H1 (cell line): ENCODE results near the gene ZNF182.
"Not testable (repeated sequence)": the region's sequence is repeated elsewhere in the genome, so short reads cannot be mapped to it uniquely, and the experiment has no call there.

Experiments used
- CBX5 ChIP-seq: fragments of 300-800, 300-1000 bp; sonication (generic); IDR thresholded peaks from 2 replicates; pipeline ENCODE4 v1.7.1; 2016; ENCODE audit warnings: antibody characterized with exemption, low read length, low read depth
- CREB1 ChIP-seq: IDR thresholded peaks from 2 replicates; pipeline ENCODE4 v1.6.1; 2012; ENCODE audit warnings: inconsistent platforms
- EP300 ChIP-seq, 2 experiments: IDR thresholded peaks; 1 replicate in 1 of 2; 2 replicates in 1 of 2; pipeline ENCODE4 v1.6.1; 2011 to 2012; ENCODE audit warnings: low read depth in 2 of 2, low read length in 2 of 2, mild to moderate bottlenecking in 2 of 2, borderline replicate concordance in 1 of 2, inconsistent platforms in 1 of 2, moderate library complexity in 1 of 2
- KDM1A ChIP-seq: fragments of 200-600, 300-600 bp; sonication (generic); IDR thresholded peaks from 2 replicates; pipeline ENCODE4 v1.7.1; 2016; ENCODE audit warnings: mild to moderate bottlenecking, low read length, borderline replicate concordance
- POLR2AphosphoS5 ChIP-seq: IDR thresholded peaks from 2 replicates; pipeline ENCODE4 v1.6.1; 2011; ENCODE audit warnings: low read depth, low read length
- RNF2 ChIP-seq: fragments of 200-900, 300-1000 bp; sonication (generic); IDR thresholded peaks from 2 replicates; pipeline ENCODE4 v1.7.1; 2016; ENCODE audit warnings: borderline replicate concordance, low read depth, mild to moderate bottlenecking, antibody characterized with exemption, low read length; ENCODE audit not compliant: poor library complexity, severe bottlenecking; ENCODE audit errors: missing control alignments
- SP1 ChIP-seq: IDR thresholded peaks from 2 replicates; pipeline ENCODE4 v1.6.1; 2011; ENCODE audit warnings: low read depth, low read length
- SP2 ChIP-seq: IDR thresholded peaks from 2 replicates; pipeline ENCODE4 v1.6.1; 2012; ENCODE audit warnings: mild to moderate bottlenecking, low read length, inconsistent platforms
- TAF1 ChIP-seq: IDR thresholded peaks from 2 replicates; pipeline ENCODE4 v1.6.1; 2011; ENCODE audit warnings: mild to moderate bottlenecking, low read depth, low read length
- TF ChIP-seq, protein P1 (sequence below), 3 experiments: IDR thresholded peaks; 1 replicate in 2 of 3; 2 replicates in 1 of 3; pipeline versions ENCODE4 v1.5.1 to v1.6.1; 2011; ENCODE audit warnings: low read length in 3 of 3, mild to moderate bottlenecking in 3 of 3, inconsistent platforms in 2 of 3, low read depth in 1 of 3, moderate library complexity in 1 of 3; ENCODE audit not compliant: insufficient read depth in 1 of 3; ENCODE audit errors: control extremely low read depth in 1 of 3

DNA sequence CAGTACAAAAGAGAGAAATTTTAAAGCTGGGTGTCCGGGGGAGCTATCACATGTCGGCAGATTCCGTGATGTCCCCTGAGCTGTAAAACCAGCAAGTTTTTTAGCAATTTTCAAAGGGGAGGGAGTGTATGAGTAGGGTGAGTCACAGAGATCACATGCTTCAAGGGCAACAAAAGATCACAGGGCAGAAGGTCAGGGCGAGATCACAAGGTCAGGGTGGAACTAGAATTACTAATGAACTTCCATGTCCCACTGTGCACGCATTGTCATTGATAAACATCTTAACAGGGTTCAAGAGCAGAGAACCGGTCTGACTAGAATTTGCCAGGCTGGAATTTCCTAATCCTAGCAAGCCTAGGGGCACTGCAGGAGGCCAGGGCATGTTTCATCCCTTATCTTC, 42.0 kb downstream of the ZNF182 start:
- TF ChIP-seq CREB1, TAF1, SP2, CBX5, RNF2, POLR2AphosphoS5, KDM1A: not testable (repeated sequence)
- TF ChIP-seq, protein P1, sequence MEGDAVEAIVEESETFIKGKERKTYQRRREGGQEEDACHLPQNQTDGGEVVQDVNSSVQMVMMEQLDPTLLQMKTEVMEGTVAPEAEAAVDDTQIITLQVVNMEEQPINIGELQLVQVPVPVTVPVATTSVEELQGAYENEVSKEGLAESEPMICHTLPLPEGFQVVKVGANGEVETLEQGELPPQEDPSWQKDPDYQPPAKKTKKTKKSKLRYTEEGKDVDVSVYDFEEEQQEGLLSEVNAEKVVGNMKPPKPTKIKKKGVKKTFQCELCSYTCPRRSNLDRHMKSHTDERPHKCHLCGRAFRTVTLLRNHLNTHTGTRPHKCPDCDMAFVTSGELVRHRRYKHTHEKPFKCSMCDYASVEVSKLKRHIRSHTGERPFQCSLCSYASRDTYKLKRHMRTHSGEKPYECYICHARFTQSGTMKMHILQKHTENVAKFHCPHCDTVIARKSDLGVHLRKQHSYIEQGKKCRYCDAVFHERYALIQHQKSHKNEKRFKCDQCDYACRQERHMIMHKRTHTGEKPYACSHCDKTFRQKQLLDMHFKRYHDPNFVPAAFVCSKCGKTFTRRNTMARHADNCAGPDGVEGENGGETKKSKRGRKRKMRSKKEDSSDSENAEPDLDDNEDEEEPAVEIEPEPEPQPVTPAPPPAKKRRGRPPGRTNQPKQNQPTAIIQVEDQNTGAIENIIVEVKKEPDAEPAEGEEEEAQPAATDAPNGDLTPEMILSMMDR (IDR thresholded peaks at IDR 0.05; ENCODE audit: control extremely low read depth in 1 of 3, insufficient read depth in 1 of 3, low read depth in 1 of 3, low read length in 3 of 3) = not testable (repeated sequence)
- TF ChIP-seq EP300 (IDR thresholded peaks at IDR 0.05; ENCODE audit: borderline replicate concordance in 1 of 2, low read depth in 2 of 2, low read length in 2 of 2) (peak in 1 of 2 experiments; percentile 50; a peak in 1 of 3 replicates), SP1 (peak; percentile 28; the same call in 1 of the 2 replicates)
